Keratinocyte (primary cell): ENCODE measurements around the gene RAB9A. TPM values are rescaled to one million over a fixed set of nuclear protein-coding genes. Genes with fewer than 3 reads are reported as not detected.
A peak's percentile ranks its signal among the peaks of the same experiment; 100 is the strongest.

Source experiments
- DNase-seq: peaks from one replicate; pipeline ENCODE4 v3.0.0-alpha.2; 2011; ENCODE audit warnings: low read depth, missing footprints, low spot score
- FAIRE-seq: peaks from 2 replicates; lab custom pipeline; 2011; peaks lifted over from hg19 to GRCh38; lab: Jason Lieb, UNC
- H2AFZ ChIP-seq: 2 replicates; pipeline ENCODE4 v1.6.0; 2012; ENCODE audit warnings: low read length, control low read depth, inconsistent platforms; ENCODE audit not compliant: control insufficient read depth
- H3K27ac ChIP-seq: 2 replicates; pipeline ENCODE4 v1.5.1; 2011; ENCODE audit warnings: low read length; ENCODE audit not compliant: control insufficient read depth, insufficient read depth
- H3K27me3 ChIP-seq: 3 replicates; pipeline ENCODE4 v1.6.0; 2011; ENCODE audit warnings: low read length; ENCODE audit not compliant: control insufficient read depth, insufficient read depth; ENCODE audit errors: extremely low read depth
- H3K36me3 ChIP-seq, 2 experiments: 2 replicates in 1 of 2; 3 replicates in 1 of 2; pipeline ENCODE4 v1.5.1; 2011; ENCODE audit warnings: low read length in 2 of 2, mild to moderate bottlenecking in 1 of 2; ENCODE audit not compliant: control insufficient read depth in 2 of 2, insufficient read depth in 2 of 2; ENCODE audit errors: extremely low read depth in 1 of 2
- H3K4me1 ChIP-seq: 3 replicates; pipeline ENCODE4 v1.5.1; 2011; ENCODE audit warnings: low read length; ENCODE audit not compliant: control insufficient read depth, insufficient read depth; ENCODE audit errors: extremely low read depth
- H3K4me2 ChIP-seq: 3 replicates; pipeline ENCODE4 v1.6.0; 2011; ENCODE audit warnings: low read depth, low read length; ENCODE audit not compliant: control insufficient read depth, insufficient read depth; ENCODE audit errors: extremely low read depth
- H3K4me3 ChIP-seq, 3 experiments: fragments of 200-600 bp in 1 of 3; sonication (generic) in 1 of 3; 2 replicates in 2 of 3; 3 replicates in 1 of 3; pipeline ENCODE4 v1.5.1; 2011 to 2016; ENCODE audit warnings: low read length in 3 of 3, mild to moderate bottlenecking in 3 of 3, control low read depth in 2 of 3, inconsistent platforms in 1 of 3, low read depth in 1 of 3, mixed read lengths in 1 of 3, mixed run types in 1 of 3, moderate library complexity in 1 of 3; ENCODE audit not compliant: control insufficient read depth in 2 of 3, insufficient read depth in 2 of 3; ENCODE audit errors: extremely low read depth in 1 of 3
- H3K79me2 ChIP-seq: 2 replicates; pipeline ENCODE4 v1.6.0; 2012; ENCODE audit warnings: low read length; ENCODE audit not compliant: control insufficient read depth, insufficient read depth
- H3K9ac ChIP-seq: 3 replicates; pipeline ENCODE4 v1.6.0; 2011; ENCODE audit warnings: low read length; ENCODE audit not compliant: control insufficient read depth, insufficient read depth; ENCODE audit errors: extremely low read depth
- H3K9me1 ChIP-seq: 3 replicates; pipeline ENCODE4 v1.6.0; 2011; ENCODE audit warnings: low read length; ENCODE audit not compliant: control insufficient read depth, insufficient read depth; ENCODE audit errors: extremely low read depth
- H3K9me3 ChIP-seq: 2 replicates; pipeline ENCODE4 v1.5.1; 2012; ENCODE audit warnings: low read depth, low read length; ENCODE audit not compliant: control insufficient read depth
- H4K20me1 ChIP-seq: 3 replicates; pipeline ENCODE4 v1.6.0; 2011; ENCODE audit warnings: low read length; ENCODE audit not compliant: control insufficient read depth, insufficient read depth; ENCODE audit errors: extremely low read depth
- CTCF ChIP-seq, 3 experiments: IDR thresholded peaks in 1 of 3; conservative IDR thresholded peaks in 1 of 3; optimal IDR thresholded peaks in 1 of 3; 2 replicates in 2 of 3; 3 replicates in 1 of 3; pipeline versions ENCODE3 to v1.5.1; 2011; ENCODE audit warnings: low read length in 3 of 3, mild to moderate bottlenecking in 3 of 3, moderate library complexity in 2 of 3, control low read depth in 1 of 3, inconsistent platforms in 1 of 3; ENCODE audit not compliant: insufficient read depth in 2 of 3; ENCODE audit errors: extremely low read depth in 1 of 3
- EZH2 ChIP-seq: IDR thresholded peaks from one replicate; pipeline ENCODE4 v1.6.1; 2012; ENCODE audit warnings: inconsistent platforms, mild to moderate bottlenecking, low read length, moderate library complexity
- dilution Hi-C: fragments of 300-500 bp; cut with MboI; formaldehyde crosslinking; loops from one replicate; pipeline ENCODE4 v1.7.0; 2020; ENCODE audit warnings: low sequenced_read_pairs; ENCODE audit not compliant: extremely low pct_ligation_motif_present
- polyA plus RNA-seq, 5 experiments: library from polyadenylated mRNA; depleted of rRNA in 3 of 5; stranded (reverse) in 3 of 5; stranded (forward) in 1 of 5; unstranded in 1 of 5; fragments of >200 nt; gene quantifications; 1 replicate in 1 of 5; 2 replicates in 3 of 5; 3 replicates in 1 of 5; pipeline versions ENCODE4 v1.2.1 to v1.2.3, GENCODE V29; 2011 to 2012; ENCODE audit warnings: missing spikeins in 2 of 5, low read depth in 1 of 5, low replicate concordance in 1 of 5

RAB9A gene
- polyA plus RNA-seq, 1 donor (not counting 4 experiments of a cell fraction or from before 2014, with no cell fraction given) = 46.0 TPM

GRCh38 chrX:13703135-13703534, 14.2 kb downstream of the RAB9A start:
- Histone ChIP-seq H3K27me3 (no peaks in the 10 kb centered on the region), H2AFZ (no peak overlapping the region), H3K4me1 (peaks cover 22% of the 10 kb centered on the region), H3K36me3 (peaks cover 0 to 5% of the 10 kb centered on the region in 2 experiments), H3K4me3 (no peak overlapping the region), H3K79me2 (peaks cover 40% of the 10 kb centered on the region), H3K4me2 (no peak overlapping the region), H3K9ac (no peak overlapping the region), H4K20me1 (no peaks in the 10 kb centered on the region), H3K9me3 (no peaks in the 10 kb centered on the region), H3K27ac (no peak overlapping the region), H3K9me1 (peaks cover 2% of the 10 kb centered on the region)
- TF ChIP-seq CTCF (optimal IDR thresholded peaks at IDR 0.05 in 1 of 3, IDR thresholded peaks at IDR 0.05 in 1 of 3, conservative IDR thresholded peaks at IDR 0.05 in 1 of 3; ENCODE audit: extremely low read depth in 1 of 3, insufficient read depth in 2 of 3, low read length in 3 of 3) (no peak), EZH2 (no peak)
- FAIRE-seq = no peak
- no peak for DNase-seq
- dilution Hi-C loops = no loop called here

- no peak for DNase-seq
- FAIRE-seq = no peak
- TF ChIP-seq CTCF (optimal IDR thresholded peaks at IDR 0.05 in 1 of 3, IDR thresholded peaks at IDR 0.05 in 1 of 3, conservative IDR thresholded peaks at IDR 0.05 in 1 of 3; ENCODE audit: extremely low read depth in 1 of 3, insufficient read depth in 2 of 3, low read length in 3 of 3) (no peak), EZH2 (no peak)
- Histone ChIP-seq H3K79me2 (peaks cover 38% of the 10 kb centered on the region), H3K4me2 (peak overlapping the region; percentile 40), H3K4me3 (no peak overlapping the region), H2AFZ (no peak overlapping the region), H3K9me1 (peaks cover 2% of the 10 kb centered on the region), H3K27me3 (no peaks in the 10 kb centered on the region), H3K9me3 (no peaks in the 10 kb centered on the region), H3K36me3 (peaks cover 0 to 5% of the 10 kb centered on the region in 2 experiments), H3K4me1 (peaks cover 22% of the 10 kb centered on the region), H3K27ac (no peak overlapping the region), H3K9ac (no peak overlapping the region), H4K20me1 (no peaks in the 10 kb centered on the region)
- dilution Hi-C loops = no loop called here
Measured at GRCh38 chrX:13703589-13703988, 14.7 kb downstream of the RAB9A start.
